ENCODE measurements around the gene NECAP2.
"Not testable (repeated sequence)": the region's sequence is repeated elsewhere in the genome, so short reads cannot be mapped to it uniquely, and the experiment has no call there.

Gene NECAP2

DNA sequence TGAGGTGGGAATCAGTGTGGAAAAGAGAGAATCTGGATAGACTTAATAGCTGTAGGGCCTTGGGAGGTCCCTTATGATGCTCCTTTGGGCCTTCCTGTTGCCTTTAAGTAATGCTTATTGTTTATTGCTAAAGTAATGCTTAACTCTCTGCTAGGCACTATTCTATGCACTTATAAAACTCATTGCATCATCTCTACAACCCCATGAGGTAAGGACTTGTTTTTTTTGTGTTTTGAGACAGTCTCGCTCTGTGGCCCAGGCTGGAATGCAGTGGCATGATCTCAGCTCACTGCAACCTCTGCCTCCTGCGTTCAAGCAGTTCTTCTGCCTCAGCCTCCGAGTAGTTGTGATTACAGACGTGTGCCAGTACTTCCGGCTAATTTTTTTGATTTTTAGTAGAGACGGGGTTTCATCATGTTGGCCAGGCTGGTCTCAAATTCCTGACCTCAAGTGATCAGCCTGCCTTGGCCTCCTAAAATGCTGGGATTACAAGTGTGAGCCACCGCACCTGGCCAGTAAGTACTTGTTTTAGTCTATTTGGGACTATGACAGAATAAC lies 22.3 kb downstream of the NECAP2 start:
- no peak for DNase-seq

DNA sequence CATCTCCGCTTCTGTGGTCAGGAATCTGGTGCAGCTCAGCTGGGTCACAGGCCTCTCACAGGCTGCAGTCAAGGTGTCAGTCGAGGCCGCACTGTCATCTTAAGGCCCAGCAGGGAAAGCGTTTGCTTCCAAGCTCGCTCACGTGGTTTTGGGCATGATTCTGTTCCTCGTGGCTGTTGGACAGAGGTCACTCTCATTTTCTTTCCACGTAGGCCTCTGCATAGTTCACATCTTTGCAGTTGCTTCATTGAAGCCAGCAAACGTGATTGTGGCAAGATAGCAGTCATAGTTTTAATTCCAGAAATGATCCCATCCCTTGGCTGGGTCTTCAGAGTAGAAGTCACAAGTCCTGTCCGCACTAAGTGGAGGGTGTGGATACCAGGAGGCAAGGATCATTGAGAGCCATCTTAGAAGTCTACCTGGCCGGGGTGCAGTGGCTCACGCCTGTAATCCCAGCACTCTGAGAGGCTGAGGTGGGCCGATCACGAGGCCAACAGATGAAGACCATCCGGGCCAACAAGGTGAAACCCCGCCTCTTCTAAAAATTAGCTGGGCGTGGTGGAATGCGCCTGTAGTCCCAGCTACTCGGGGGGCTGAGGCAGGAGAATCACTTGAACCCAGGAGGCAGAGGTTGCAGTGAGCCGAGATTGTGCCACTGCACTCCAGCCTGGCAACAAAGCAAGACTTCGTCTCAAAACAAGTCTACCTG lies 24.5 kb downstream of the NECAP2 start:
- DNase-seq, result no peak

DNA sequence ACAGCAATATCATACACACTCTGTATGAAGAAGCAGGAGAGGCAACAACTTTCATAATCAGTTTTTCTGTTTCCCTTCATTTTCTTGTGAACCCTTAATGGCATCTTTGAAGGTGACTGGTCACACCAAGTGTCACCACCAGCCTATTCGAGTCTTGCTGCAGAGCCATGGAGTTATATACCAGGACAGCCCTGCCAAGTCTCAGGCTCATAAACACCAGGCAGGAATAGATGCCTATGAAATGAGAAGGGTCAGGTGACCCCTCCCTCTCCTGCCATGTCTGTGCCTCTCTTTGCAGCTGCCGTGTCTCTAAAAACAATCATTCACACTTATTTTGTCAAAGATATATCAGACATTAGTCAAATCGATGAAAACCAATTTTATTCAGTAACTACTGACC lies 28.0 kb downstream of the NECAP2 start:
- no peak for DNase-seq

DNA sequence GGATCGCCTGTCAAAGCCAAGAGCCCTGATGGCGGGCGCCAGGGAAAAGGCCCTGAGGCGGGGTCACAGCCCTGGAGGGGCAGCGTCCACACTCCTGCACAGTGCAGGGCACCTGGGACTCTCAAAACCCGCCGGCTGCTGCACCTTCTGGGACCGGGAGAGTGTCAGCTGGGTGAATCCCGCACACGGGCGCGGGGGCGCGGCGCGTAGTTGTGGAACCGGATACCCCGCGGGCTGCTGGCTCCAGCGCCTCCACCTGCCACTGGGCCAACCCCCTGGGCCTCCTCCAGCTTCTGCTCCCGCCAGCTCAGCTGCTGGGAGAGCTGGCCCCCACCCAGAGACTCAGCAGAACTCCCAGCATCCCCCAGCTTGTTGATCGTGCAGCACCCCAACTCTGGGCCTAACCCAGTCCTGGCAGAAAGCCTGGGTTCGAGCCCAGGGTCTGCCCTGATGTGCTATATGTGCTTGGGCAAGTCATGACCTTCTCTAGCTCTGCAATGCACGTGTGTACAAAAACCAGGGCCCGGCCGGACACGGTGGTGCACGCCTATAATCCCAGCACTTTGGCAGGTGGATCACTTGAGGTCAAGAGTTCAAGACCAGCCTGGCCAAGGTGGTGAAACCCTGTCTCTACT lies 33.8 kb downstream of the NECAP2 start:
- no peak for DNase-seq

DNA sequence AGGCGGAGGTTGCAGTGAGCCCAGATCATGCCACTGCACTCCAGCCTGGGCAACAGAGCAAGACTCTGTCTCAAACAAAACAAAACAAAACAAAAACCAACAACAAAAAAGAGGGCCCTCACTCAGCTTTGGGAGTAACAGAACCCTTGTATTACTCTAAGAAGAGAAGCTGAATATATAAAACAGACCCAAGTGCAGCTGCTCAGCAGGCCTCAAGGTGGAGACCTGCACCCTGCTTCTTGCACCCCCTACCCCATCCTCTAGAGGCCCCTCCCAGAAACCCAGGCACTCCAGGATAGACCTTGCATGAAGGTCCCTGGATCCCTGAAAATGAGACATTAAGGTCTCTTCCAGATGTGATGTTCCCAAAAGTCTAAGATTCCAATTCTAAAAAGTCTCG lies 34.4 kb downstream of the NECAP2 start:
- DNase-seq, result not testable (repeated sequence)

DNA sequence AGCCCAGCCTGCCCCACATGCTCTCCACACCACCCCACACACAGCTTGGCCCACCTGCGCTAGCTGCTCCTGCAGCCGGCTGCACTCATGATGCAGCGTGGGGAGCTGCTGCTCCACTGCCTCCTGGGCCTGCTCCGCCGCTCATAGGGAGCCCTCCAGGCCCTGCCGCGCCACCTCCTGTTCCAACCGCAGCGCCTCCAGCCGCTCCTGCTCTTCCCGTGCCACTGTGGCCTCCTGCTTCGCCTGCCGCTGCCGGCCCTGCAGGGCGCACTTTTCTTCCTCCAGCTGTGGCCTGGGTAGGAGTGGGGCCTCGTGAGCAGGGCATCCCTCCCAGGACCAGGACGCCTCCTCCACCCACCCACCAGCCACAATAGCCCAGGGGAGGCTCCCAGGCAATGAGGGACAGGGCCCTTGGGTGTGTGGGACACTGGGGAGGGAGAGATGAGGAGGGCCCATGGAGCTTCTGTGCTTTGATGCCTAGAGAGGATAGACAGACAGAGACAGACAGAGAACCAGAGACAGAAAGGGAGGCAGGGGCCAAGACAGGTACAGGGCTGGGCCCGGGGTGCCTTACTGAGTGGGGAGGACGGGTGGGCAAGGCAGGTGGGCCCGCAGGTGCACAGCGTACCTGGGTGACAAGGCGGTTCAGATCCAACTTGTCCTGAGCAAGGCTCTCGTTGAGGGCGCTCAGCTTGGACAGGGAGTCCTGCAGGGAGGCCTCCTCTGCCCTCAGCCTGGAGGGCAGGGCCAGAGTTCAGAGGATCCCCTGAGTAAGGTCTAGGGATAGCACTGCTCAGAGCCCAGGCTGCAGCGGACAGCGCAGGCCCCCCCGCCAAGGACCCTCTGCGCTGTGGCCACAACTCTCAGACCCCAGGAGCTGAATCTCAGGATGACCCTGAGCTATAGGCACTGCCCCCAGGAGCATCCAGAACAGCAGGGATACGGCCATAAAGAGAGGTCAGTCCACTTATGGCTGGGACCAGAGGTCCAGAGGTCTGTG lies 35.5 kb downstream of the NECAP2 start:
- DNase-seq, result not testable (repeated sequence)

DNA sequence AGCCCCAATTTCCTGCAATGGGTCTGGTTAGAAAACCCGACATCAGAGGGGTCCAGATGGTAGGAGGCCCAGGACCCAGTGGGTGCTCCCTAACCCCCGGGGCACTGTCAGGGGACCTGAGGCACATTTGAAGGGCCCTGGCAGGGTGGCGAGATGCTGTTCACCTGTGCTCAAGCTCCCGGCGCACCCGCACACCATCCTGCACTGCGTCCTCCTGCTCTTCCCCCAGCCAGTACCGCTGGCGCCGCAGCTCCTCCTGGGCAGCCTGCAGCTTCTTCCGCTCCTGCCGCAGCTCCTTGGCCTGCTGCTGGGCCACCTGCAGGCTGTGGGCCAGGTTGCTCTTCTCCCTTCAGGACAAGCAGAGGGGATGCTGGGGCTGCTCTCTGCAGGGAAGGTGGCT lies 37.6 kb downstream of the NECAP2 start:
- no peak for DNase-seq

DNA sequence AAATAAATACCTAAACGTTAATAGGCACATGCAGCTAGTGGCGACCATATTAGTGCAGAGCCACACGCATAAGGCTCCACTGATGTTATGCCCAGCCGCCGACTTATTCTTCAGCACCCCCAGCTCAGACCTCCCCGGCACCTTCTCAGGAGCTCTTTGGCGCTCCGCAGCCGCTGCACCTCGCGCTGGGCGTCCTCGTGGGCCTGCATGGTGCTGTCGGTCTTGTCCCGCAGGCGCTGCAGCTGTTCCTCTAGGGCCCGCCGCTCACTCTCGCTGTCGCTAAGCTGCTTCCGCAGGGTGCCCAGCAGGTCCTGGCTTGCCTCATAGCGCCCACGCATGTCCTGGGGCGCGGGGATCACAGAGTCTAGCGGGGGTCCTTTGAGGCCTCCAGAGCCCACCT lies 42.6 kb downstream of the NECAP2 start:
- not testable (repeated sequence) for DNase-seq

DNA sequence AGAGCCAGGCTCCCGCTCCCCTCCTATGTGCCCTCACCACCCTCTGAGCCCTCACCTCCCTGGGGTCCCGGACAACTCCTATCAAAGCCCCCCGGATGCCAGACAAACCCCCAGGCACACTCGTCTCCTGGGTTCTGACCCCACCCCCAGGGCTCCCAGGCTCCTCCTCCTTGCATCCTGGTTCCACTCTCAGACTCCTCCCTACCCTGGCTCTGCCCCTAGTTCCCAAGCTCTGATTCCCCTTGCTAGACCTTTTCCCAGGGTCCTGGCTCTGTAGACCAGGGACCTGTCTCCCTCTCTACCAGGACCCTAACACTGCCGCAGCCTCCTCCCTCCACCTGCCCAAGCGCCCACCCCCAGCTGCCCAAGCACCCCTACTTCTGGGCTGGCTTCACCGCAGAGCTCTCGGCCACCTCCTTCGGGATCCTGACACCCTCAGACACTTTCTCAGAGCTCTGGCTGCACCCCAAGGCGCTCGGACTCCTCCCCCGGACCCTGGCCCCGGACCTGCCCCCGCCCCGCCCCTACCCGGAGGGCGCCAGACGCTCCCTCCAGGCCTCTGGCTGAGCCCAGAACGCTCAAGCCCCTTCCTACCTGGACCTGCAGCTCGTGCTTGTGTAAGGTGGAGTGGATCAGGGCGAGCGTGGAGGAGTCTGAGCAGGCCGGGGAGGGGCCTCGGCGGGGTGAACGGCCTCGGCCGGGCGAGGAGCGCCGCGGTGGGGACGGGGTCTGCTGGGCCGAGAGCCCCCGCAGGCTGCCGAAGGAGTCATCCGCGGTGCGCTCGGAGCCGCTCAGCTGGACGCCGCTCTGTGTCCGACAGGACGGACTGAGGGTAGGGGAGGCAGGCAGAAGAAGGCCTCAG lies 43.3 kb downstream of the NECAP2 start:
- not testable (repeated sequence) for DNase-seq

DNA sequence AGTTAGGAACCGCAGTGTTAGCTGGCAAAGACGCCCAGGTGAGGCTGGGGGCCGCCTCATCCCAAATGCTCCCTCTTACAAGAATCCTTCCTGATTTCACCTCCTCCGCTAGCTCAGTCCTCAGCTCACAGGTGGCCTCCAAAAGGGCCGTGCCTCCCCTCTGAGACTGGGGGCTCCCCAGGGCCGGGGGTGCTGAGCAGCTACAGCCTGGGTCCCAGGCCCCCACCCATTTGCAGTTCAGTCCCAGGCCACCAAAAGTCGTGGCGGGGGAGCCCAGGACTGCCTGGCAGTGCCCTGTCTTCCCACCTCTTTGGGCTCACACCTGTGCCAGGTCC lies 43.9 kb downstream of the NECAP2 start:
- DNase-seq, result no peak

DNA sequence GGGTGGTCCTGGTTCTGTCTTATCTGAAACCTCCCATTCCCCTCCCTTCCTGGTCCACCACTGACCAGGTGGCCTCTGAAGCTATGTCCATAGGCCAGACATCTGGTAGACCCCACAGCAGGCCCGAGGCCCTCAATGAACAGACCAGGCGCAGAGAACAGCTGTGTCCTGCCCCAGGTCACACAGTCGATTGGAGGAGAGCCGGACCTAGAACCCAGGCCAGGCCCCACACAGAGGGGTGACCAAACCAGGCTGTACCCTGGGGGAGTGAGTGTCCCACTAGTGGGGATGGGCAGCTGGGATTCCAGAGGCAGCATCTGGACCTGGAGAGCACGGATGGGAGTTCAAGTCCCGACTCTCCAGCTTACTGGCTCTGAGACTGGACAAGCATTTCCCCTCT lies 44.4 kb downstream of the NECAP2 start:
- no peak for DNase-seq

DNA sequence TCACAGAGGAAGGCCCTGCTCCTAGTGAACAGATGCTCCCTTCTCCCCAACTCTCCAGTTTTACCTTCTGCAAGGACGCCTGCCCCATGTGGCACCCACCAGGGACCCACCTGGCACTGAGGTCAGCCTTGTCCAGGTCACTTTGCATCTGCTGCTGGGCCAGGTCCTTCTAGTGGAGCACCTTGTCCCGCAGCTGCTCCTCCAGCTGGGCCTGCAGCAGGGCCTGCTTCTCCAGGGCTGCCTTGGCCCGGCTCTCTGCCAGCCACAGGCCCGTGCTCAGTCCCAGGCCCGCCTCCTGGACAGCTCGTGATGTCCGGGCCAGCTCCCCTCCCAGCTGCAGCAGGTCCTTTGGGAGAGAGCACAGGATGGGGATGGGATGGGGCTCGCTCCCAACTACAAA lies 45.8 kb downstream of the NECAP2 start:
- DNase-seq, result not testable (repeated sequence)

DNA sequence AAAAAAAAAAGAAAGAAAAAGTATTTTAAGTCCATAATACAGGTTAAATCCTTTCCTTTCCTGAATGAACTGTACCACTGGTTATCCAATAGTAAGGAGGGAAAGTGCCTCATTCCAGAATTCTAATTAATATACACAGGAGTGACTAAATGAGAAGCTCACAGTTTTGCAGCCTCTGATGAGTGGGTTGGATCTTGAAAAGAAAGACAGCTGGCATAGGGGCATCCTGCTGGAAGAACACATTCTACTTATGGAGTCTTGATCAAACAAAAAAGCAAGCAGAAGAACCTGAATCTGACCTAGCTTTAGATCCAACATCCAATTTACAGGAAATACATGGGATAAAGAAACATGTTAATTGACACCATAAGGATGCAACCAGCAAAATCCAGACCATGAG lies 46.5 kb downstream of the NECAP2 start:
- not testable (repeated sequence) for DNase-seq

DNA sequence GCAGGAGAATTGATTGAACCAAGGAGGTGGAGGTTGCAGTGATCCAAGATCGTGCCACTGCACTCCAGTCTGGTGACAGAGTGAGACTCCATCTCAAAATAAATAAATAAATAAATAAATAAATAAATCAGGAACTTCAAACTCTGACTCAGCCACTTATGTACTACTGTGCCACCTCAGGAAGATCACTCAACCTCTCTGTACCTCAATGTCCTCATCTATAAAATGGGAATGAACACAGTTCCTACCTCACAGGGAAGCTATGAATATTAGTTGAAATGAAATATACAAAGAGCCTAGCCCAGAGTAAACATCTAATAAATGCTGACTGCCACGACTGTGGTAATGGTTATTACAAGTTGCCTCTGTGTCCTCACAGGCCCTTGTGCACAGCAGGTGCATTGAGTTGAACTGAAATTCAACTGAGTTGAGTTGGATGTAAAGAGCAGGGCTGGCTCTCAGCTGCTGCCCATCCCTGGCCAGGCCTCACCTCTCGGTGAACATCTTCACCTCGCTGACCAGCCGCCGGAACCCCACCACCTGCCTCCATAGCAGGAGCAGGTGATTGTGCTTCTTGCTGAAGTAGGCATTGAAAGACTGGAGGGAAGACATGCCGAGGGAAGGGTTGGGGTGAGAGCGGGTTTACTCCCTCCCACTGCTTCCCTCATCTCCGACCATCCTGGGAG lies 48.8 kb downstream of the NECAP2 start:
- DNase-seq, result not testable (repeated sequence)

DNA sequence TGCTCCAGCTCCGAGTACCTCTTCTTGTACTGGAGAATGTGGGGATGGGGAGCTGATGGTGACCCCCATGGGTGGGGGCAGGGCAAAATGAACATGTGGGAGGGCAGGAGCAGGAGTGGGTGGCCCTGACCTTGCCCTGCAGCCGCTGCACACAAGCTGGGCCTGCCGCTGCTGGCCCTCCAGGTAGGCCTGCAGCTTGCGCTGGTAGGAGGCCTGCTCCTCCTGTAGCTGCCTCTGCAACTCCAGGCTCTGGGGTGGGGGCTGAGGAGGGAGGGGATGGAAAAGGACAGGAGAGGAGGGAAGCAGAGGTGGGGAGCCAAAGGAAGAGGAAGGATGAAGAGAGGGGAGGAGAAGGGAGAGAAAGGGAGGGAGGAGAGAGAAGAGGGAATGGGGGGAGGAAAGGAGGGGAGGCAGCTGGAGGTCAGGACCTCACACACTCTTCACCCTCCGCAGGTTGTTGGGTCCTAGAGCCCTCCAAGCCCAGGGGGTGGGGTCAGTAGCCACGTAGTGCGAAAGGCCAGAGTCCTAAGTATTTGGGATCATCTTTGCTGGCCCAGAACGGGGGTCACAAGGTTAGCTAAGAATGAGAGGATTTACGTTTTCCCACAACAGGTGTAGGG lies 50.6 kb downstream of the NECAP2 start:
- no peak for DNase-seq

DNA sequence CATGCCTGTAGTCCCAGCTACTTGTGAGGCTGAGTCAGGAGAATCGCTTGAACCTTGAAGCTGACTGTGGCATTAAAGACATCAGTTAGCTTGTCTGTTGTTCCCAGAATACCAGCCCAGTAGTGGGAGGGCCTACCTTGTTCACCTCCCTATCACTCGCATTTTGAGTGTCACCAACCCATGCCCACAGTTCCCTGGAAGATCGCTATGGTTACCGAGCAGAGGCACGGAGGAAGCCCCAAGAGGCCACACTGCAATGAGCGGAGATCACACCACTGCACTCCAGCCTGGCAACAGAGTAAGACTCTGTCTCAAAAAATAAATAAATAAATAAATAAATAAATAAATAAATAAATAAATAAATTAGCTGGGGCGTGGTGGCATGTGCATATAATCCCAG lies 52.4 kb downstream of the NECAP2 start:
- DNase-seq, result not testable (repeated sequence)

DNA sequence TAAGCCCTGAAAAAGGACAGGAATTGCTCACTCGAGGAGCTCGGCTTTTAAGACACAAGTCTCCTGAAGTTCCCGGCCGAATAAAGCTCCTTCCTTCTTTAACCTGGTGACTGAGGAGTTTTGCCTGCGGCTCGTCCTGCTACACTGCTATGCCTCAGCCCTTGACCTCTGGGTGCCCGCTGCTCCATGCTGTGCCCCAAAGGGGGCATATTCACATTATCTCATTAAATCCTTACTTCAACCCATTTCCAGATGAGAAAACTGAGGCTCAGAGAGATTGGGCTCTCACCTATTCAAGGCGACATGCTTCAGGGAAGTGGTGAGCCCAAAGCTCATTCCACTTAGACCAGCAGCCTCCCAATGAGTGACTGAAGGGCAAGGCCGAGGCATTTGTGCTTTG lies 53.2 kb downstream of the NECAP2 start:
- DNase-seq, result not testable (repeated sequence)

DNA sequence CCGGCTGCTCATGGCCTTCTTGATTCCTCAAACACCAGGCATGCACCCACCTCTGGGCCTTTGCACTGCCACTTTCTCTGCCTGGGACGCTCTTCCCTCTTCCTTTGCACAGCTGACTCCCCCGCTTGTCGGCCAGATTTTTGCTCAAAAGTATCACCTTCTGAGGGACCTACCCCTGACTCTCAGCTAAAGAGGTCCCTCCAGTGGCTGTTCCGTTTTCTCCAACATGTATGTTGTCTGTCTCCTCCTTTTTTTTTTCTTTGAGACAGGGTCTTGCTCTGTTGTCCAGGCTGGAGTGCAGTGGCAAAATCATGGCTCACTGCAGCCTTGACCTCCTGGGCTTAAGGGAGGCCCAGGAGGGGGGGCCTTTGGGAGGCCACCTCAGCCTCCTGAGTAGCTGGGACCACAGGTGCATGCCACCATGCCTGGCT lies 57.0 kb downstream of the NECAP2 start:
- DNase-seq, result not testable (repeated sequence)

DNA sequence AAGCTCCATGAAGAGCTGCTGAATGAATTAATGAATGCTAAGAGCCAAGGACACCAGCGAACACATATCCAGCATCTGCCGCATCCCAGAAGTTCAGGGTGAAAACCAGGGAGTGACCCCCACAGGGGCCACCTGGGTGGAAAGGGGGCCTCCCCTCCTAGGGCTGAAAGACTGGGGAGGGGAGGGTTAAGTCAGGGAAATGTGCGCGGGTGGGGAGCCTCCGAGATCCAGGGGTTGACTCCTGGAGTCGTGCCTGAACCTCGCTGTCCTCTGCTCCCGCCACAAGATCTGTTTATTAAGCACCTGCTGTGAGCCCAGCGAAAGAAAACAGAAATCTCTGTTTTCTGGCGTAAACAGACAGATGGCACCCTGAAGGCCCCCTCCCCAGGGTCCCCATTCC lies 57.5 kb downstream of the NECAP2 start:
- DNase-seq, result not testable (repeated sequence)

DNA sequence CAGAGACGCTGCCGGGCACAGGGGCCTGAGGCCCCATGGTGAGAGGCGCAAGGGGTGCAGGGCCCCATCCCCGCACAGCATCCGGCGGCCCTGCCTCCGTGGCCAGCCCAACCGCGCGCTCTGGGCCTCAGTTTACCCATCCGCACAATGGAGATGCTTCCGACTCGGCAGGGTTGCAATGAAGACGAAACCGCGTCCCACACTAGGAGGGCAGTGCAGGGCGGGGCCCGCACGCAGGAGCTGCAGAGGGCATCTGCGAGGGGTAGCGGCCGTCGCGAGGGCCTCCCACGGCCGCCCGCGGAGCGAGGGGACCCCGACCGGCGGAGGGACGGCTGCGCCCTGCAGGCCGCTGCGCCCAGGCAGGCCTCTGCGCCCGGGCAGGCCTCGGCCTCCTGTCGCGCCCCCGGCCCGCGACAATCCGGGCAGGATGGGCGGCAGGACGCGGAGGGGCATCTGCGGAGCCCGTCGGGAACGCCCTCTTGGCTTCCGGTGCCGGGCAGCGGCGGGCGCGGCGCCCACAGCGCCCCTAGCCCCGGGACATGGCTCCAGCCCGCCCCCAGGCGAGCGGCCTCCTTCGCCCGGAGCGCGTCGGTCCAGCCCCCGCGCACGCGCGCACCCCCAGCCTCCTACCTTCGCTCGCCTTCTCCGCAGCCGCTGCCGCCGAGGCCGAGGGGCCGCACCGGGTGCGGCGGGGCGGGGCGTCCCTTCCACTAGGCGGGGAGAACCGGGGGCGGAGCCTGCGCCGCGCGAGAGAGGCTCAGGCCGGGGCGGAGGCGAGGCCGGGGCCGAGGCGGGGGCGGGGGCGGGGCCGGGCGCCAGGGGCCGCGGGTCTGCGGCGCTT lies 58.3 kb downstream of the NECAP2 start:
- peak; percentile 47 for DNase-seq
